ENCODE data around the gene NTSR1. TPM values are rescaled to one million over a fixed set of nuclear protein-coding genes. Genes with fewer than 3 reads are reported as not detected.
A peak's percentile ranks its signal among the peaks of the same experiment; 100 is the strongest.

Gene NTSR1
- total RNA-seq, 1 experiment from 2014 or later: 1.1 TPM

DNA sequence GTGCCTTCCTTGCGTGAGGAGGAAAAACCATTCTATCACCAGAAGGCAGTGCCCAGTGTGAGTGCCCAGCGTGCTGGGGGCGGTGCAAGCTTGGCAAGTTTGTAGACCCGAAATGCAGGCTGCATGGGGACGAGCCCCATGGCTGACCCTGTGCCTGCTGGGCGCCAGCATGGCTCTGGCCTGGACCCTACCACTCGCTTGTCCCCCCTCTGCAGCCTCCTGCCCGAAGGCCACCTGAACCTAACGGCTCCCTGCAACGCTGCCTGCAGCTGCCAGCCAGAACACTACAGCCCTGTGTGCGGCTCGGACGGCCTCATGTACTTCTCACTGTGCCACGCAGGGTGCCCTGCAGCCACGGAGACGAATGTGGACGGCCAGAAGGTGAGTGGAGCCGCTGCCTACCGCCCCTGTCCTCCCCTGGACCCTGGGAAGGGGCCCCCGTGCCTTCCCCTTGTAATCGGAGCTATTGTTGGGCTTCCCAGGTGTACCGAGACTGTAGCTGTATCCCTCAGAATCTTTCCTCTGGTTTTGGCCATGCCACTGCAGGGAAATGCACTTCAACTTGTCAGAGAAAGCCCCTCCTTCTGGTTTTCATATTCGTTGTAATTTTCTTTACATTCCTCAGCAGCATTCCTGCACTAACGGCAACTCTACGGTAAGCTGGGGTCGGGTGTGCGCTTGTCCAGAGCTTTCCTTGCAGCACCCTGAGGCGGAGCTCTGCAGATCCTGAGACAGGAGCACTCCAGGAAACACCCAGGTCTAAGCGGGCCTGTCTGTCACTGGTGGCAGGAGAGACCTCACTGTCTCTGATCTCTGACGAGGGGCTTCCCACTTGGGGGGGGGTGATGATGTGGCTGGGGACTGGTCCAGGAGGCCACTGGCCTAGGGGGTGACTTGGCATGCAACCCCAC, 40.9 kb upstream of the NTSR1 start:
- no peak for DNase-seq
- H3K27me3 ChIP-seq (ENCODE audit: control insufficient read depth, insufficient read depth, low read length): no peaks in the 10 kb centered on the region
- H3K4me3 ChIP-seq (ENCODE audit: insufficient read depth, low read depth, low read length): no peak overlapping the region
- no peaks in the 10 kb centered on the region; the same call in 1 of the 2 replicates for H3K36me3 ChIP-seq (replicated peaks; ENCODE audit: control insufficient read depth, insufficient read depth, low read length)

DNA sequence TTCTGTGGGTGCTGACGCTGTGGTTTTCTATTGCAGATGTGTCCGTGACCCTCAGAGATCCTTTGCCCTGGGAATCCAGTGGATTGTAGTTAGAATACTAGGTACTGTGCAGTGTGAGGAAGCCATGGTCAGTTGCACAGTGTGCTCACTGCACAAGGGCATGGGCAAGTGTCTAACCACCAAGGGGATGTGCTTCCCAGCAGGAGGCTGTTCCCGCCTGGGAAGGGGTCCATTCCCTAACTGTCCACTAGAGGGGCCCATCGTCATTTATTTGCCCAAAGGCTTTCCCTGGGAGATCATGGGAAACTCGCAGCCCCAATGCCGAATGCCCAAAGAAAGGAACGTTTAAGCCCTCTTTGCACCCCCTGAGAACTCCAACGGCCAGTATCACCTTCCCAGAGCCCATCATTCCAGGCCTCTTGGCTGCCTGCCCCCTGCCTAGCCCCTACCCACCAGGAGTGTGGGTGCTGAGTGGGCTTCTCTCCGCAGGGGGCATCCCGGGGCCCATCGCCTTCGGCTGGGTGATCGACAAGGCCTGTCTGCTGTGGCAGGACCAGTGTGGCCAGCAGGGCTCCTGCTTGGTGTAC, 40.1 kb upstream of the NTSR1 start:
- Histone ChIP-seq H3K27me3 (ENCODE audit: control insufficient read depth, insufficient read depth, low read length) (no peaks in the 10 kb centered on the region), H3K4me3 (ENCODE audit: insufficient read depth, low read depth, low read length) (no peak overlapping the region)
- peak; percentile 98 for DNase-seq

DNA sequence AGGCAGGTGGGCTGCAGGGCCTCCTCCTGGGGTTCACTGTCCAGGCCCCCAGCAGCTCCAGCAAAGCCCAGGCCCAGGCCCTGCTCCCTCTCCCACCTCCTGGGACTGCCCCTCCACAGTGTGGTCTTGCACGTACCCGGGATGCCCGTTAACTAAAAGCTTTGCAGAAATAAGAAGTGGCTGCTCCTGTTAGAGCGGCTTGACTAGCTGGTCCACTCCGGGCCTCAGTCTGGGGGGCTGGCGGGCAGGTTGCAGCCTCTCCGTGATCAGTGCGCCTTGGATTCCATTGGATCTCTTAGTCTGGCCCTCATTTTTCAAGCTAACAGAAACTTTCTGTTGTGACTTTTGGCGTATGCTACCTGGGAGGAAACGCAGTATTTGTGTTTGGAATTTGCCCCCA, 39.4 kb upstream of the NTSR1 start:
- H3K27me3 ChIP-seq (ENCODE audit: control insufficient read depth, insufficient read depth, low read length): no peaks in the 10 kb centered on the region
- no peak for DNase-seq
- no peak overlapping the region for H3K4me3 ChIP-seq (ENCODE audit: insufficient read depth, low read depth, low read length)
- H3K36me3 ChIP-seq (replicated peaks; ENCODE audit: control insufficient read depth, insufficient read depth, low read length): no peaks in the 10 kb centered on the region; the same call in 1 of the 2 replicates

More for the DNA sequence above, 40.1 kb upstream of the NTSR1 start:
- no peaks in the 10 kb centered on the region; the same call in 1 of the 2 replicates for H3K36me3 ChIP-seq (replicated peaks; ENCODE audit: control insufficient read depth, insufficient read depth, low read length)

- Histone ChIP-seq H3K4me3 (ENCODE audit: insufficient read depth, low read depth, low read length) (no peak overlapping the region), H3K36me3 (replicated peaks; ENCODE audit: control insufficient read depth, insufficient read depth, low read length) (no peaks in the 10 kb centered on the region; the same call in 1 of the 2 replicates), H3K27me3 (ENCODE audit: control insufficient read depth, insufficient read depth, low read length) (no peaks in the 10 kb centered on the region)
- no peak for DNase-seq
Measured at GRCh38 chr20:62670156-62670555, 38.5 kb upstream of the NTSR1 start.

DNA sequence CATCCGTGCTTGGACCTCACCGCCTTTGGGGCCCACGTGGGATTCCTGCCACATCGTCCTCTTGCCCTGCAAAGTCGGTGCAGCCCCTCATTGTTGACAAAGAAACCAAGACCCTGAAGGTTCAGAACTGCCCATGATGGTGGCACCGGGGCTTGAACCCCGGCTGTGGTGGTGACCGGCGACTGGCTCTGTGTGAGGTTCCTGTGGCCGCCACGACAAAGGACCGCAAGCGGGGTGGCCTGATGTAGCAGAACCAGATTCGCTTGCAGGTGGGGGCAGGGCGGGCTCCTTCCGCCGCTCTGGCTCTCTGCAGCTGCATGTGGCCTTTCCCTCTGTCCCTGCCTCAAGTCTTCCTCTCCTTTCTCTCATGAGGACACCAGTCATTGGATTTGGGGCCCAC, 37.6 kb upstream of the NTSR1 start:
- H3K36me3 ChIP-seq (replicated peaks; ENCODE audit: control insufficient read depth, insufficient read depth, low read length): no peaks in the 10 kb centered on the region; the same call in 1 of the 2 replicates
- no peaks in the 10 kb centered on the region for H3K27me3 ChIP-seq (ENCODE audit: control insufficient read depth, insufficient read depth, low read length)
- no peak for DNase-seq
- no peak overlapping the region for H3K4me3 ChIP-seq (ENCODE audit: insufficient read depth, low read depth, low read length)

- DNase-seq: no peak
- H3K27me3 ChIP-seq (ENCODE audit: control insufficient read depth, insufficient read depth, low read length): no peaks in the 10 kb centered on the region
- no peaks in the 10 kb centered on the region; the same call in 1 of the 2 replicates for H3K36me3 ChIP-seq (replicated peaks; ENCODE audit: control insufficient read depth, insufficient read depth, low read length)
- H3K4me3 ChIP-seq (ENCODE audit: insufficient read depth, low read depth, low read length): no peak overlapping the region
Measured at GRCh38 chr20:62671765-62672164, 36.9 kb upstream of the NTSR1 start.

DNA sequence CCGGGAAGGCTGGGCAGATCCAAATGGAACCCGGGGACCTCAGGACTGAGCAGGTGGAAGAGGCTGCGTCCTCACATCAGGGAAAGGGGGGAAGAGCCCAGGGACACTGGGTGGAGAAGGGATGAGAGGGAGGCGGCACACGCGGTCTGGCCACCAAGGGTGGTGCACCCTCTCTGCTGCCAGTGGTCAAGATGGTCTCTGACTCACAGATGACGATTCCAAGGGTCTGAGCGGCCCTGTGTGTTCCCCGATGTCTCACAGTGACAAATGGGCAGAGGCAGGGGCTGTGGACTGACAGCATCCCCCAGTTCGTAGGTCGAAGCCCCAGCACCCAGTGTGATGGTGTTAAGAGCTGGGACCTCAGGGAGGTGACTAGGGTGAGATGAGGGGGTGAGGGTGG, 34.3 kb upstream of the NTSR1 start:
- Histone ChIP-seq H3K36me3 (replicated peaks; ENCODE audit: control insufficient read depth, insufficient read depth, low read length) (no peaks in the 10 kb centered on the region), H3K4me3 (ENCODE audit: insufficient read depth, low read depth, low read length) (no peak overlapping the region), H3K27me3 (ENCODE audit: control insufficient read depth, insufficient read depth, low read length) (no peaks in the 10 kb centered on the region)
- DNase-seq: no peak

DNA sequence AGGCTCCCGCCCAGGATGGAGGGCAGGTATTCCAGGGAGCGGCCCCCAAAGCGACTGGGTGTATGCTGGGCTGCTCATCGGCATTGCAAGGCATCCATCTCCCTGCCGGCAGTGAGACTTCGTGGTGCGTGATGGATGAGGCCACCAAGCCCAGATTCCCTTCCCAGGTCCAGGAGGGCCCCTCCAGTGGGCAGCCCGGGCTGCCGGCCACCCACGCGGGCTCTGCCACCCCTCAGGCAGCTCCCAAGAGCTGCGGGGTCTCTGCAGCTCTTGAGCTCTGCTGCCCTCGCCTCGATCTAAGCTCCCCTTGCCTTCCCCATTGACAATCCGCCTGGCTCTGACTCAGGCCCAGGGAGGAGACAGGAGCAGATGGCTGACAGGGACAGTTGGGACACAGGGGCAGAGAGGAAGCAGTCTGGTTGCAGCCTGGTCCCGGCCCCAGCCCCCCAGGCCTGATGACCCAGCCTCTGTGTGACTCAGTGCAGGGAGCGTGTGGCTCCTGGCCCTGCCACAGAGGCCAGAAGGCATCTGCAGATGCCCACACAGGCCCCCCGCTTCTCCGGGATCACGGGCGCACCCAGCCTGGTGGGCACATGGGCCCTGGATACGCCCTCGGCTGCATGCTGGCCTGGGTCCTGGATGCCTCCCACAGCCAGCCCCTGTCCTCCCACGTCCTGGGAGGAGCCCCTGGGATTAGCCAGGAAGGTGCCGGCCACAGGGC, 33.3 kb upstream of the NTSR1 start:
- Histone ChIP-seq H3K27me3 (ENCODE audit: control insufficient read depth, insufficient read depth, low read length) (no peaks in the 10 kb centered on the region), H3K4me3 (ENCODE audit: insufficient read depth, low read depth, low read length) (no peak overlapping the region), H3K36me3 (replicated peaks; ENCODE audit: control insufficient read depth, insufficient read depth, low read length) (no peaks in the 10 kb centered on the region)
- DNase-seq: no peak

DNA sequence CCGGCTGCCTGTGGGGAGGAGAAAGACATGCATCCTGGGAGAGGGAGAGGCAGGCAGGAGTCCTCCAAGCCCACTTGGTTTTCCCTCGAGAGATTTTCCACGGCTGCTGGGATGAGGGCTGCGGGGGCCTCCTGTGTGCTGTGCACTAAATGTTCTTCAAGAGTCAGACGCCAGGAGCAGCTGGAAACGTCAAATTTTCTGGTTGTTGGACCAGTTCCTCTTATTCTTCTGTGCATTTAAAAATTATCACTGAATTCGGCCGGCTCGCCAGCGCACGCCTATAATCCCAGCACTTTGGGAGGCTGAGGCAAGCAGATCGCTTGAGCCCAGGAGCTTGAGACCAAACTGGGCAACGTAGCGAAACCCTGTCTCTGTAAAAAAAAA, 32.8 kb upstream of the NTSR1 start:
- Histone ChIP-seq H3K36me3 (replicated peaks; ENCODE audit: control insufficient read depth, insufficient read depth, low read length) (no peaks in the 10 kb centered on the region), H3K27me3 (ENCODE audit: control insufficient read depth, insufficient read depth, low read length) (no peaks in the 10 kb centered on the region), H3K4me3 (ENCODE audit: insufficient read depth, low read depth, low read length) (no peak overlapping the region)
- no peak for DNase-seq

DNA sequence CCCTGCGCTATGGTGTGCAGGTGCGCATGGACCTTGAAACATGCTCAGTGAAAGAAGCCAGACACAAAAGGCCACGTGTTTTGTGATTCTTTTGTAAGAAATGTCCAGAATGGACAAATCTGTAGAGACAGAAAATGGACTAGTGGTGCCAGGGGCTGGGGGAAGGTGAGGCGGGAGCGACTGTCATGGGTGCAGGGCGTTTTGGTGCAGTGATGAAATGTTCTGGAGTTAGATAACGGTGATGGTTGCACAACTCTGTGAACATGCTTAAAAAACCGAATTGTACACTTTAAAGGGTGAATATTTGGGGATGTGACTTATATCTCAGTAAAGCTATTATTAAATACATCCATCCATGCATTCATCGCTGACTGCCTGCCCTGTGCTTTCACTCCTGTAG, 31.7 kb upstream of the NTSR1 start:
- H3K4me3 ChIP-seq (ENCODE audit: insufficient read depth, low read depth, low read length): no peak overlapping the region
- DNase-seq: no peak

DNA sequence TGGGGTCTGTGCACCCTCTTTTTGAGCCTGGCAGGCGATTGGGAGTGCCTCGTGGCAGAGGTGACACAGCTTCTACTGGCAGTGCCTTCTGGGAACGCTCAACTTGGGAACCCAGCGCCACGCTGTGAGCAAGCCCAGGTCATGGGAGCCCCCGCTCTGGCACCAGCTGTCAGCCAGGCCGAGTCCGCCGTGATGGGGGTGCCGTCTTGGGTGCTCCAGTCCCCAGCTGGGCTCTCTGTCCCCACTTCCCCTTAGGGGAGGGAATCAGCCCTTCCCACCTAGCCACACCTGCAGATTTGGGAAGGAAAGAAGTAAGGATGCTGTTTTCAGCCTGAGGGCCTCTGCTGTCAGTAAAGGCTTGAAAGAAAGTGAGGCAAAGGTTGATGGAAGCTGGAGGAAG, 31.0 kb upstream of the NTSR1 start:
- Histone ChIP-seq H3K27me3 (ENCODE audit: control insufficient read depth, insufficient read depth, low read length) (no peaks in the 10 kb centered on the region), H3K4me3 (ENCODE audit: insufficient read depth, low read depth, low read length) (no peak overlapping the region), H3K36me3 (replicated peaks; ENCODE audit: control insufficient read depth, insufficient read depth, low read length) (no peaks in the 10 kb centered on the region)
- no peak for DNase-seq

More for the DNA sequence above, 31.7 kb upstream of the NTSR1 start:
- Histone ChIP-seq H3K36me3 (replicated peaks; ENCODE audit: control insufficient read depth, insufficient read depth, low read length) (no peaks in the 10 kb centered on the region), H3K27me3 (ENCODE audit: control insufficient read depth, insufficient read depth, low read length) (no peaks in the 10 kb centered on the region)

- H3K36me3 ChIP-seq (replicated peaks; ENCODE audit: control insufficient read depth, insufficient read depth, low read length): no peaks in the 10 kb centered on the region
- H3K27me3 ChIP-seq (ENCODE audit: control insufficient read depth, insufficient read depth, low read length): no peaks in the 10 kb centered on the region
- H3K4me3 ChIP-seq (ENCODE audit: insufficient read depth, low read depth, low read length): no peak overlapping the region
- DNase-seq: no peak
Measured at GRCh38 chr20:62678553-62678952, 30.1 kb upstream of the NTSR1 start.

DNA sequence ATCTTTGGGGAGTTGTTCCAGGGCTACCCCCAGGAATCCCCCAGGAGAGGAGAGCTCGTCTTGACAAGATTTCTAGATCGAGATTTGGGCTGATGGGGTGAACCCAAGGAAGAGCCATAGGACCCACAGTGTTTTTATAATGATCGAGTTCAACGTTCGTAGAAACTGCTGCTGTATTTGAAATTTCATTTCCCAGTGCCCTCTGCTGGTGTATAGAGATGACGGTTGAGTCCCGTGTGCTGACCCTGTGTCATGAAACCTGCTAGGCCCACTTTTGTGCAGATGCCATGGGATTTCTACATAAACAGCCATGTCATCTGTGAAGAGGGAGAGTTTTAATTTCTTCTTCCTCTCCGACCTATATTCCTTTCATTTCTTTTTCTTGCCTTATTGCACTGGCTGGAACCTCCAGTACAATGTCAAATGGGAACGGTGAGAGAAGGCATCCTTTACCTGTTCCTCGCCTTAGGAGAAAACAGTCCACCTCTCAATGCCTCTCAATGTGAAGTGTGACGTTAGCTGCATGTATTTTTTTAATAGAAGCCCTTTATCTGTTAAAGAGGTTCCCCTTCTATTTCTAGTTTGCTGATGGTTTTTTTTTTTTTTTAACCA, 28.6 kb upstream of the NTSR1 start:
- Histone ChIP-seq H3K36me3 (replicated peaks; ENCODE audit: control insufficient read depth, insufficient read depth, low read length) (no peaks in the 10 kb centered on the region), H3K4me3 (ENCODE audit: insufficient read depth, low read depth, low read length) (no peak overlapping the region), H3K27me3 (ENCODE audit: control insufficient read depth, insufficient read depth, low read length) (no peaks in the 10 kb centered on the region)
- no peak for DNase-seq

- DNase-seq: no peak
- Histone ChIP-seq H3K27me3 (ENCODE audit: control insufficient read depth, insufficient read depth, low read length) (no peaks in the 10 kb centered on the region), H3K36me3 (replicated peaks; ENCODE audit: control insufficient read depth, insufficient read depth, low read length) (no peaks in the 10 kb centered on the region), H3K4me3 (ENCODE audit: insufficient read depth, low read depth, low read length) (no peak overlapping the region)
Measured at GRCh38 chr20:62682912-62683517, 25.6 kb upstream of the NTSR1 start.

Data from H7 (cell line).